ENCODE measurements around the gene CCR8. TPM values are rescaled to one million over a fixed set of nuclear protein-coding genes. Genes with fewer than 3 reads are reported as not detected.

Gene CCR8
- total RNA-seq, 1 donor, result not detected

GRCh38 chr3:39282057-39282456 lies 47.5 kb upstream of the CCR8 start:
- DNase-seq (ENCODE audit: insufficient read length, low spot score, missing footprints), result no peak
- no peaks in the 10 kb centered on the region for H3K9me3 ChIP-seq (ENCODE audit: low read depth, low read length)
- no peaks in the 10 kb centered on the region for H3K79me2 ChIP-seq (ENCODE audit: insufficient read depth, low read length)
- no peak overlapping the region for H3K4me3 ChIP-seq (ENCODE audit: insufficient read depth, low read length)
- H3K27ac ChIP-seq (ENCODE audit: low read depth, low read length), result no peak overlapping the region
- no peaks in the 10 kb centered on the region for H3K4me1 ChIP-seq (ENCODE audit: insufficient read depth, low read length)
- H3K4me2 ChIP-seq (ENCODE audit: insufficient read depth, low read length), result no peak overlapping the region
- no peak overlapping the region for H2AFZ ChIP-seq (ENCODE audit: low read length)
- no peaks in the 10 kb centered on the region for H3K36me3 ChIP-seq (ENCODE audit: insufficient read depth, low read length)
- TF ChIP-seq CTCF (IDR thresholded peaks at IDR 0.05; ENCODE audit: extremely low read depth, low read depth, low read length), result no peak
- H3K27me3 ChIP-seq (ENCODE audit: insufficient read depth, low read length), result peaks cover 3% of the 10 kb centered on the region
- no peaks in the 10 kb centered on the region for H4K20me1 ChIP-seq (ENCODE audit: insufficient read depth, low read length)

GRCh38 chr3:39284457-39284881 lies 45.0 kb upstream of the CCR8 start:
- DNase-seq (ENCODE audit: insufficient read length, low spot score, missing footprints), result peak; percentile 52
- Histone ChIP-seq H3K79me2 (ENCODE audit: insufficient read depth, low read length) (no peaks in the 10 kb centered on the region), H3K27me3 (ENCODE audit: insufficient read depth, low read length) (no peaks in the 10 kb centered on the region), H3K9me3 (ENCODE audit: low read depth, low read length) (no peaks in the 10 kb centered on the region), H4K20me1 (ENCODE audit: insufficient read depth, low read length) (no peaks in the 10 kb centered on the region), H3K4me2 (ENCODE audit: insufficient read depth, low read length) (peak overlapping the region; percentile 54), H3K4me3 (ENCODE audit: insufficient read depth, low read length) (no peak overlapping the region), H3K4me1 (ENCODE audit: insufficient read depth, low read length) (no peaks in the 10 kb centered on the region), H3K27ac (ENCODE audit: low read depth, low read length) (no peak overlapping the region), H3K36me3 (ENCODE audit: insufficient read depth, low read length) (no peaks in the 10 kb centered on the region), H2AFZ (ENCODE audit: low read length) (peak overlapping the region; percentile 5)
- TF ChIP-seq CTCF (IDR thresholded peaks at IDR 0.05; ENCODE audit: extremely low read depth, low read depth, low read length), result no peak

GRCh38 chr3:39285332-39285731 lies 44.2 kb upstream of the CCR8 start:
- H3K36me3 ChIP-seq (ENCODE audit: insufficient read depth, low read length), result no peaks in the 10 kb centered on the region
- H4K20me1 ChIP-seq (ENCODE audit: insufficient read depth, low read length), result no peaks in the 10 kb centered on the region
- H3K9me3 ChIP-seq (ENCODE audit: low read depth, low read length), result no peaks in the 10 kb centered on the region
- no peaks in the 10 kb centered on the region for H3K79me2 ChIP-seq (ENCODE audit: insufficient read depth, low read length)
- no peak overlapping the region for H3K27ac ChIP-seq (ENCODE audit: low read depth, low read length)
- no peak overlapping the region for H3K4me3 ChIP-seq (ENCODE audit: insufficient read depth, low read length)
- no peak for DNase-seq (ENCODE audit: insufficient read length, low spot score, missing footprints)
- no peak overlapping the region for H2AFZ ChIP-seq (ENCODE audit: low read length)
- H3K27me3 ChIP-seq (ENCODE audit: insufficient read depth, low read length), result no peaks in the 10 kb centered on the region
- no peak for TF ChIP-seq CTCF (IDR thresholded peaks at IDR 0.05; ENCODE audit: extremely low read depth, low read depth, low read length)
- H3K4me2 ChIP-seq (ENCODE audit: insufficient read depth, low read length), result no peak overlapping the region
- no peaks in the 10 kb centered on the region for H3K4me1 ChIP-seq (ENCODE audit: insufficient read depth, low read length)

GRCh38 chr3:39286771-39287170 lies 42.7 kb upstream of the CCR8 start:
- no peak overlapping the region for H3K4me2 ChIP-seq (ENCODE audit: insufficient read depth, low read length)
- no peak overlapping the region for H3K27ac ChIP-seq (ENCODE audit: low read depth, low read length)
- DNase-seq (ENCODE audit: insufficient read length, low spot score, missing footprints), result peak; percentile 84
- no peak overlapping the region for H3K4me3 ChIP-seq (ENCODE audit: insufficient read depth, low read length)
- no peaks in the 10 kb centered on the region for H3K36me3 ChIP-seq (ENCODE audit: insufficient read depth, low read length)
- H3K9me3 ChIP-seq (ENCODE audit: low read depth, low read length), result no peaks in the 10 kb centered on the region
- H3K4me1 ChIP-seq (ENCODE audit: insufficient read depth, low read length), result no peaks in the 10 kb centered on the region
- no peaks in the 10 kb centered on the region for H4K20me1 ChIP-seq (ENCODE audit: insufficient read depth, low read length)
- H3K79me2 ChIP-seq (ENCODE audit: insufficient read depth, low read length), result no peaks in the 10 kb centered on the region
- TF ChIP-seq CTCF (IDR thresholded peaks at IDR 0.05; ENCODE audit: extremely low read depth, low read depth, low read length), result no peak
- H3K27me3 ChIP-seq (ENCODE audit: insufficient read depth, low read length), result no peaks in the 10 kb centered on the region
- H2AFZ ChIP-seq (ENCODE audit: low read length), result no peak overlapping the region
